Measurements from ENCODE around the gene SLC25A19.

GRCh38 chr17:75244133-75244866 is 44.9 kb downstream of the SLC25A19 start:
- no peak for TF ChIP-seq CTCF (IDR thresholded peaks at IDR 0.05)
- no peak for TF ChIP-seq EZH2 (IDR thresholded peaks at IDR 0.05; ENCODE audit: borderline replicate concordance, insufficient read depth, low read depth, low read length, poor library complexity, severe bottlenecking)

All from B cell (primary cell).